ENCODE measurements around the gene CTNNA3. TPM values are rescaled to one million over a fixed set of nuclear protein-coding genes. Genes with fewer than 3 reads are reported as not detected.

The CTNNA3 gene
- total RNA-seq, 6 experiments from 2014 or later, result 0.19 to 3.6 (median 1.2) TPM

DNA sequence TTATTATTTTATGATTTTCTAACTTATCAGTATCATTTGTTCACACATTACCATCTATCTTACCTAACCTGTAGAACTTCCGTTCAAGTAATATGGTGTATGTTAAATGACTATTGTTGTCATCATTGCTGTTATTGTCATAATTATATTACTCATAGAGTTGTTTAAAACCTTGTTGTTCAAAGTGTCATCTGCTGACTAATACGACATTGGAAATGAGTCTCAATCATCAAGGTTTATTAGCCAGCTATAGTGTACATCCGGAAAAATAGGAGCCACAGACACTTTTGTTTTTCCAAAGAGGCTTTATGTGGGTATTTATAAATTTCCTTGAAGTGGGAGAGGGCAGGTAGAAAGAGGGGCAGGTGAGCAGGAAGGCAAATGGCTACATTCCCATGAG lies 1157.1 kb downstream of the CTNNA3 start:
- no peak for DNase-seq
- 62% methylated on average over 3 of the region's 3 CpGs for WGBS (ENCODE audit: insufficient coverage, low coverage, low lambda C conversion rate, missing lambda C conversion rate)
- no peaks in the 10 kb centered on the region for H3K27me3 ChIP-seq
- no peak overlapping the region for H3K4me3 ChIP-seq
- TF ChIP-seq POLR2A (IDR thresholded peaks at IDR 0.05), result no peak
- TF ChIP-seq, protein P1, sequence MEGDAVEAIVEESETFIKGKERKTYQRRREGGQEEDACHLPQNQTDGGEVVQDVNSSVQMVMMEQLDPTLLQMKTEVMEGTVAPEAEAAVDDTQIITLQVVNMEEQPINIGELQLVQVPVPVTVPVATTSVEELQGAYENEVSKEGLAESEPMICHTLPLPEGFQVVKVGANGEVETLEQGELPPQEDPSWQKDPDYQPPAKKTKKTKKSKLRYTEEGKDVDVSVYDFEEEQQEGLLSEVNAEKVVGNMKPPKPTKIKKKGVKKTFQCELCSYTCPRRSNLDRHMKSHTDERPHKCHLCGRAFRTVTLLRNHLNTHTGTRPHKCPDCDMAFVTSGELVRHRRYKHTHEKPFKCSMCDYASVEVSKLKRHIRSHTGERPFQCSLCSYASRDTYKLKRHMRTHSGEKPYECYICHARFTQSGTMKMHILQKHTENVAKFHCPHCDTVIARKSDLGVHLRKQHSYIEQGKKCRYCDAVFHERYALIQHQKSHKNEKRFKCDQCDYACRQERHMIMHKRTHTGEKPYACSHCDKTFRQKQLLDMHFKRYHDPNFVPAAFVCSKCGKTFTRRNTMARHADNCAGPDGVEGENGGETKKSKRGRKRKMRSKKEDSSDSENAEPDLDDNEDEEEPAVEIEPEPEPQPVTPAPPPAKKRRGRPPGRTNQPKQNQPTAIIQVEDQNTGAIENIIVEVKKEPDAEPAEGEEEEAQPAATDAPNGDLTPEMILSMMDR (IDR thresholded peaks at IDR 0.05), result no peak
- H3K9me3 ChIP-seq, result no peaks in the 10 kb centered on the region
- no peaks in the 10 kb centered on the region for H3K36me3 ChIP-seq
- no peak for ATAC-seq
- H3K27ac ChIP-seq, result no peak overlapping the region
- no peaks in the 10 kb centered on the region for H3K4me1 ChIP-seq
- intact Hi-C loops (cut with DNase I), result no loop called here

DNA sequence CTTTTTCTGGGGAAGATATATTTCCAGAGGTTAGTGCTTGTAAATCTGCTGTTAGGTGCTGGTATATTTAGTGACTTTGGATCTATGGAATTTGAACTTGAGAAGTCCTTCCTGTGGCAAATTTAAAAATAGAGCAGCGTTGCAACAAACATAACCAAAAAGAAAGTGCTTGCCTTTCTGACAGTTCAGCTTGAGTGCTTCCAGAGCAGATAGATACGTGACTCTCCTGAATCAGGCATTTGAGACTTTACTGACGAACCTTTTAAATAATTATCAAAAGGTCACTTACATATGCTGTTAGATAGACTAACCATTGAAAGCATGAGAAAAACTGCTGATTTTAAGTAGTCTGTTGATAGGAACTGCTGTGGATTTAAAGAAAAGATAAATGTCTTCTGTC lies 1157.6 kb downstream of the CTNNA3 start:
- no peak overlapping the region for H3K27ac ChIP-seq
- no peaks in the 10 kb centered on the region for H3K27me3 ChIP-seq
- no peak for TF ChIP-seq POLR2A (IDR thresholded peaks at IDR 0.05)
- TF ChIP-seq, protein P1 (IDR thresholded peaks at IDR 0.05), result no peak
- no peaks in the 10 kb centered on the region for H3K4me1 ChIP-seq
- ATAC-seq (no peak), DNase-seq (no peak)
- no peaks in the 10 kb centered on the region for H3K9me3 ChIP-seq
- H3K36me3 ChIP-seq, result no peaks in the 10 kb centered on the region
- WGBS (ENCODE audit: insufficient coverage, low coverage, low lambda C conversion rate, missing lambda C conversion rate), result 66% methylated on average over 3 of the region's 3 CpGs
- intact Hi-C loops (cut with DNase I), result no loop called here
- no peak overlapping the region for H3K4me3 ChIP-seq

DNA sequence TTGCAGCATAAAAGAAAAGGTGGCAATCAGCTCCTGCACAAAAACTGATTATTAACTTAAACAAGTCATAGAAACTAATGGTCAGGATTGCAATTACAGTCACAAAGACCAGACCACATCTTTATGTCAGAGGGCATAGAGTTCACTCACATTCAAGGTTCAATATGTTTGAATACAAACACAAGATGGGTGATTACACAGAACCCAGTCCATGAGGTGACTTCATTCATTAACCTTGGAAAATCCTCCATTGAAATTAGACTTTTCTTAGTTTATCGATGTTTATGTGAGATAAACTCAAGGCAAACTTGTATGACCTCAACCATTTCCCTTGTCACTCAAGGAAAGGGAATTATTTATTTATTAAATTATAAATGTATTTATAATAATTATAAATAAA lies 1158.8 kb downstream of the CTNNA3 start:
- H3K36me3 ChIP-seq, result no peaks in the 10 kb centered on the region
- DNase-seq (no peak), ATAC-seq (no peak)
- H3K4me1 ChIP-seq, result no peaks in the 10 kb centered on the region
- 58% methylated on average over 1 of the region's 1 CpG for WGBS (ENCODE audit: insufficient coverage, low coverage, low lambda C conversion rate, missing lambda C conversion rate)
- no peak overlapping the region for H3K4me3 ChIP-seq
- H3K9me3 ChIP-seq, result no peaks in the 10 kb centered on the region
- H3K27ac ChIP-seq, result no peak overlapping the region
- no peak for TF ChIP-seq POLR2A (IDR thresholded peaks at IDR 0.05)
- TF ChIP-seq, protein P1 (IDR thresholded peaks at IDR 0.05), result no peak
- H3K27me3 ChIP-seq, result no peaks in the 10 kb centered on the region
- intact Hi-C loops (cut with DNase I), result no loop called here

DNA sequence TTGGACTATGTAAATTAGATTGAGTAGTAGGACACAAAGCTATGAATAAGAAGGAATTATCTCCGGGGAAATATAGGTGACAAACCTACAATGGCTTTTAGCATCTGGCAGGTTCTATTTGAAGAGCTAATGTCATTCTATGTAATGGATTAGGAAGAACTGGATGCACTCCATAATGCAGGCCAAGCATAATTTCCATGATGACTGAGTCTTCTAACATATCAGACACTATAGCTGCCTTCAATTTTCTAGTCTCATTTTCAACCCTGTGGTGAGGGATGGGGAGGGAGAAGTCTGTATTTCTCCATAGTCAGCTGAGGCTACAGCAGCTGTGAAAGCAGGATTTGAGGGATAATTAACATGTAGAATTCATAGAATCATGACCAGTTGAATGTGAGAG lies 1160.6 kb downstream of the CTNNA3 start:
- Histone ChIP-seq H3K4me1 (no peaks in the 10 kb centered on the region), H3K9me3 (no peaks in the 10 kb centered on the region), H3K27me3 (no peaks in the 10 kb centered on the region), H3K4me3 (no peak overlapping the region), H3K27ac (no peak overlapping the region), H3K36me3 (no peaks in the 10 kb centered on the region)
- WGBS (ENCODE audit: insufficient coverage, low coverage, low lambda C conversion rate, missing lambda C conversion rate), result 59% methylated on average over 1 of the region's 1 CpG
- intact Hi-C loops (cut with DNase I), result no loop called here
- no peak for ATAC-seq
- no peak for DNase-seq
- TF ChIP-seq POLR2A (IDR thresholded peaks at IDR 0.05), result no peak
- TF ChIP-seq, protein P1 (IDR thresholded peaks at IDR 0.05), result no peak

DNA sequence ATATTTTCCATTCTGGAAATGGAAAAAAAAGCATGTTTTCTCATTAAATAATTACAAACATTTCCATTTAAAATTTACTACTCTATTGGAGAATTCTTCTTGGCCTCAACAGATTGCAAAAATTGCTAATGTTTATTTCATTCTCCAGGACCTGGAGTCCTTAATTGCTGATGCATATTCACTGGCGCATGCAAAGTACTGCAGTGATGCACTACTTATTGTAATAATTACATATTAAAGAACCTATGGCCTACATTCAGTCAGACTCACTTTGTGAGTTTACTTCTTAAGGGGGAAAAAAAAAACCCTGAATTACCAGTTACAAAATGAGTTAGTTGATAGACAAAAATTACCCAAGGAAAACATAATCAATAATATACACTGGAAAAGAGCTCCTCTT lies 1161.1 kb downstream of the CTNNA3 start:
- Histone ChIP-seq H3K36me3 (no peaks in the 10 kb centered on the region), H3K27ac (no peak overlapping the region), H3K9me3 (no peaks in the 10 kb centered on the region), H3K27me3 (no peaks in the 10 kb centered on the region), H3K4me1 (no peaks in the 10 kb centered on the region), H3K4me3 (no peak overlapping the region)
- TF ChIP-seq, protein P1 (IDR thresholded peaks at IDR 0.05), result no peak
- no peak for TF ChIP-seq POLR2A (IDR thresholded peaks at IDR 0.05)
- intact Hi-C loops (cut with DNase I), result no loop called here
- WGBS (ENCODE audit: insufficient coverage, low coverage, low lambda C conversion rate, missing lambda C conversion rate), result 82% methylated on average over 1 of the region's 1 CpG
- ATAC-seq, result no peak
- DNase-seq, result no peak

Data from right lobe of liver (tissue), 6 donors.